HCT116 (cell line): ENCODE measurements around the gene TMEM202.

Experiments
- CEBPB ChIP-seq: IDR thresholded peaks from 2 replicates; pipeline ENCODE4 v1.6.1; 2012; ENCODE audit warnings: low read depth
- CTCF ChIP-seq, 3 experiments: fragments of 200-600 bp in 1 of 3; sonication (generic) in 1 of 3; IDR thresholded peaks in 2 of 3; conservative IDR thresholded peaks in 1 of 3; 2 replicates each; pipeline ENCODE4 v1.5.1; 2012 to 2017; ENCODE audit warnings: low read depth in 2 of 3, low read length in 2 of 3, antibody characterized with exemption in 1 of 3, borderline replicate concordance in 1 of 3, control low read depth in 1 of 3, mild to moderate bottlenecking in 1 of 3, mixed read lengths in 1 of 3, mixed run types in 1 of 3, moderate library complexity in 1 of 3; ENCODE audit not compliant: insufficient read depth in 1 of 3
- EZH2 ChIP-seq: fragments of 200-600 bp; sonication (generic); IDR thresholded peaks from 2 replicates; pipeline ENCODE4 v1.6.1; 2017; ENCODE audit warnings: antibody characterized with exemption, mixed run types
- EZH2phosphoT487 ChIP-seq: fragments of 200-600 bp; IDR thresholded peaks from 2 replicates; pipeline ENCODE4 v1.6.1; 2018; ENCODE audit warnings: antibody characterized with exemption, borderline replicate concordance
- FOSL1 ChIP-seq: IDR thresholded peaks from 2 replicates; pipeline ENCODE4 v1.6.1; 2012; ENCODE audit warnings: low read depth
- POLR2A ChIP-seq: IDR thresholded peaks from 2 replicates; pipeline ENCODE4 v1.7.0; 2011; ENCODE audit warnings: borderline replicate concordance; ENCODE audit not compliant: insufficient read depth, insufficient read length; ENCODE audit errors: extremely low read depth
- POLR2AphosphoS5 ChIP-seq: IDR thresholded peaks from 2 replicates; pipeline ENCODE4 v1.6.1; 2011; ENCODE audit warnings: mild to moderate bottlenecking, low read depth, low read length, moderate library complexity
- RAD21 ChIP-seq: IDR thresholded peaks from 2 replicates; pipeline ENCODE4 v1.6.1; 2012; ENCODE audit warnings: low read depth, mild to moderate bottlenecking
- REST ChIP-seq: IDR thresholded peaks from 2 replicates; pipeline ENCODE4 v1.6.1; 2012; ENCODE audit warnings: low read depth
- SP1 ChIP-seq: IDR thresholded peaks from 2 replicates; pipeline ENCODE4 v1.6.1; 2012; ENCODE audit warnings: low read depth
- ZBTB33 ChIP-seq: IDR thresholded peaks from 2 replicates; pipeline ENCODE4 v1.6.1; 2011; ENCODE audit warnings: mild to moderate bottlenecking, low read length, moderate library complexity; ENCODE audit not compliant: insufficient replicate concordance; ENCODE audit errors: extremely low read depth
- ZFX ChIP-seq: fragments of 450-650 bp; IDR thresholded peaks from 2 replicates; pipeline ENCODE4 v1.6.1; 2017
- ZNF274 ChIP-seq: fragments of 200-500 bp; sonication (Bioruptor generic); IDR thresholded peaks from 2 replicates; pipeline ENCODE4 v1.6.1; 2014; ENCODE audit warnings: mild to moderate bottlenecking, low read depth, low read length, inconsistent platforms

- TF ChIP-seq ZBTB33 (no peak), ZNF274 (no peak), POLR2A (no peak), CTCF (IDR thresholded peaks at IDR 0.05 in 2 of 3, conservative IDR thresholded peaks at IDR 0.05 in 1 of 3; ENCODE audit: borderline replicate concordance in 1 of 3, insufficient read depth in 1 of 3, low read depth in 2 of 3, low read length in 2 of 3) (no peak), FOSL1 (no peak), EZH2 (no peak), SP1 (no peak), POLR2AphosphoS5 (no peak), EZH2phosphoT487 (no peak), REST (no peak), ZFX (no peak), RAD21 (no peak), CEBPB (no peak)
These were observed 39.7 kb downstream of the TMEM202 start for GRCh38 chr15:72437650-72438316.
